SU-DHL-6 (cell line): Measurements from ENCODE around the gene FITM2.
A peak's percentile ranks its signal among the peaks of the same experiment; 100 is the strongest.

ENCODE experiments used
- H2AFZ ChIP-seq: fragments of 200-600 bp; sonication (generic); 2 replicates; pipeline ENCODE4 v1.6.1; 2014; ENCODE audit warnings: low read depth, mild to moderate bottlenecking, moderate library complexity, mixed read lengths, antibody characterized with exemption, low read length; ENCODE audit not compliant: severe bottlenecking
- H3F3A ChIP-seq: fragments of 200-600 bp; shearing (Covaris generic); 2 replicates; pipeline ENCODE4 v1.6.0; 2016; ENCODE audit warnings: antibody characterized with exemption, mild to moderate bottlenecking; ENCODE audit not compliant: insufficient read depth
- H3K27ac ChIP-seq: fragments of 200-600 bp; sonication (generic); 2 replicates; pipeline ENCODE4 v1.5.1; 2016; ENCODE audit warnings: low read depth, mild to moderate bottlenecking, low read length, moderate library complexity, mixed read lengths
- H3K27me3 ChIP-seq: fragments of 200-600 bp; sonication (generic), shearing (Covaris generic); 2 replicates; pipeline ENCODE4 v1.6.0; 2014; ENCODE audit warnings: mild to moderate bottlenecking, low read length
- H3K36me3 ChIP-seq: fragments of 200-600 bp; sonication (generic); 2 replicates; pipeline ENCODE4 v1.6.1; 2014; ENCODE audit warnings: mild to moderate bottlenecking, low read length, mixed read lengths
- H3K4me2 ChIP-seq: fragments of 300-600, 200-600 bp; shearing (Covaris generic), sonication (generic); 2 replicates; pipeline ENCODE4 v1.6.0; 2014; ENCODE audit warnings: low read length, low read depth, mild to moderate bottlenecking; ENCODE audit not compliant: poor library complexity, severe bottlenecking
- H3K4me3 ChIP-seq: fragments of 200-600 bp; sonication (generic); 2 replicates; pipeline ENCODE4 v1.5.1; 2014; ENCODE audit warnings: antibody characterized with exemption, low read length, mild to moderate bottlenecking, mixed read lengths; ENCODE audit not compliant: insufficient read depth, poor library complexity, severe bottlenecking
- H3K79me2 ChIP-seq: fragments of 200-600 bp; sonication (generic); 2 replicates; pipeline ENCODE4 v1.6.1; 2014; ENCODE audit warnings: mild to moderate bottlenecking, low read length, moderate library complexity; ENCODE audit not compliant: insufficient read depth
- H3K9ac ChIP-seq: fragments of 200-600 bp; sonication (generic); 2 replicates; pipeline ENCODE4 v1.7.0; 2014; ENCODE audit warnings: mild to moderate bottlenecking, low read length
- H3K9me2 ChIP-seq: fragments of 200-600 bp; sonication (generic); replicated peaks from 2 replicates; pipeline ENCODE4 v1.6.1; 2014; ENCODE audit warnings: low read length; ENCODE audit not compliant: insufficient read depth
- H3K9me3 ChIP-seq: fragments of 200-600 bp; sonication (generic); 2 replicates; pipeline ENCODE4 v1.6.1; 2014; ENCODE audit warnings: low read length, mixed read lengths; ENCODE audit not compliant: insufficient read depth
- H4K20me1 ChIP-seq: fragments of 200-600 bp; sonication (generic); 2 replicates; pipeline ENCODE4 v1.6.1; 2014; ENCODE audit warnings: low read depth, mild to moderate bottlenecking, antibody characterized with exemption, low read length, moderate library complexity, mixed read lengths
- EZH2phosphoT487 ChIP-seq: fragments of 200-600 bp; sonication (generic), shearing (Covaris generic); conservative IDR thresholded peaks from 2 replicates; pipeline ENCODE4 v1.6.1; 2018; ENCODE audit warnings: mild to moderate bottlenecking, antibody characterized with exemption, low read length, moderate library complexity, mixed read lengths
- TF ChIP-seq, protein P1 (sequence below): fragments of 200-600 bp; sonication (generic); IDR thresholded peaks from one replicate; pipeline ENCODE4 v1.5.1; 2017; ENCODE audit warnings: antibody characterized with exemption, mild to moderate bottlenecking, low read length, moderate library complexity; ENCODE audit not compliant: insufficient read depth, poor library complexity, severe bottlenecking

Gene FITM2

DNA sequence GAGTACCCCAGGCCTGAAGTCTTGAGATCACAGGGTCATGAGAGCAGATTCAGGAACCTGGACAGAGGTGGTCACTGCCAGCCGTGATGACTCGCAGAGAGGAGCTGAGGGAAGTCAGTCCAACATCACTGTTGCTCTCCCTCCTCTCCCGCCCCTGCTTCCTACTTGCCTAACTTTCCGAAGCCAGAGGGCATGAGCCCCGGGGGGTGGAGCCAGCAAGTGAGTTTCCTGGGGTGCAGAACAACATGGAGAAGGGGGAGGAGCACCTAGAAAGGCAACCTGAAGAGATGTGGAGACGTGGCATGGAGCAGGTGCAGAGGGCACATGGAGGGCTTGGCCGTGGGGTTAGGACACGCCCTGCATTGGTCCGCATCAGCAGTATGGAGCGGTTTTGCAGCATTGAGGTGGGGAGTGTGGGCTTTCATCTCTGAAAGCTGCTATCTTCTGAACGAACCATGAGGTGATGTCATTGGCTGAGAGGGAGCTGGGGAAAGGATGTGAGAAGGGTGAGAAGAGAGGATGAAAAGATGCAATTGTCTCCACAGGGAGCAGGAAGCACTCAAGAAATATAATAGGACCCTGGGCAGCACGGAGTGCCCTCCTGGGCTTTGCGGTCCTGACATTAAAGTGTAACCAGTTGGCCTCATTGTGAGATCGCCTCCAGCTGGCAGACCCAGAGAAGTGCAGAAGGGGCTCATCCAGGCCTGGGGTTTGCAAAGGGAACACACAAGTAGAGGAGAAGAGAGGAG, 38.9 kb downstream of the FITM2 start:
- no peaks in the 10 kb centered on the region for H3K36me3 ChIP-seq
- no peaks in the 10 kb centered on the region for H4K20me1 ChIP-seq
- H3K27me3 ChIP-seq = no peaks in the 10 kb centered on the region
- no peak overlapping the region for H3K27ac ChIP-seq
- H3K4me2 ChIP-seq = no peak overlapping the region
- H2AFZ ChIP-seq = no peak overlapping the region
- H3K9ac ChIP-seq = no peak overlapping the region
- no peaks in the 10 kb centered on the region for H3K9me2 ChIP-seq
- H3K4me3 ChIP-seq = no peak overlapping the region
- no peaks in the 10 kb centered on the region for H3F3A ChIP-seq
- H3K9me3 ChIP-seq = no peaks in the 10 kb centered on the region
- TF ChIP-seq, protein P1, sequence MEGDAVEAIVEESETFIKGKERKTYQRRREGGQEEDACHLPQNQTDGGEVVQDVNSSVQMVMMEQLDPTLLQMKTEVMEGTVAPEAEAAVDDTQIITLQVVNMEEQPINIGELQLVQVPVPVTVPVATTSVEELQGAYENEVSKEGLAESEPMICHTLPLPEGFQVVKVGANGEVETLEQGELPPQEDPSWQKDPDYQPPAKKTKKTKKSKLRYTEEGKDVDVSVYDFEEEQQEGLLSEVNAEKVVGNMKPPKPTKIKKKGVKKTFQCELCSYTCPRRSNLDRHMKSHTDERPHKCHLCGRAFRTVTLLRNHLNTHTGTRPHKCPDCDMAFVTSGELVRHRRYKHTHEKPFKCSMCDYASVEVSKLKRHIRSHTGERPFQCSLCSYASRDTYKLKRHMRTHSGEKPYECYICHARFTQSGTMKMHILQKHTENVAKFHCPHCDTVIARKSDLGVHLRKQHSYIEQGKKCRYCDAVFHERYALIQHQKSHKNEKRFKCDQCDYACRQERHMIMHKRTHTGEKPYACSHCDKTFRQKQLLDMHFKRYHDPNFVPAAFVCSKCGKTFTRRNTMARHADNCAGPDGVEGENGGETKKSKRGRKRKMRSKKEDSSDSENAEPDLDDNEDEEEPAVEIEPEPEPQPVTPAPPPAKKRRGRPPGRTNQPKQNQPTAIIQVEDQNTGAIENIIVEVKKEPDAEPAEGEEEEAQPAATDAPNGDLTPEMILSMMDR = peak; percentile 14
- TF ChIP-seq EZH2phosphoT487 = no peak
- no peaks in the 10 kb centered on the region for H3K79me2 ChIP-seq

DNA sequence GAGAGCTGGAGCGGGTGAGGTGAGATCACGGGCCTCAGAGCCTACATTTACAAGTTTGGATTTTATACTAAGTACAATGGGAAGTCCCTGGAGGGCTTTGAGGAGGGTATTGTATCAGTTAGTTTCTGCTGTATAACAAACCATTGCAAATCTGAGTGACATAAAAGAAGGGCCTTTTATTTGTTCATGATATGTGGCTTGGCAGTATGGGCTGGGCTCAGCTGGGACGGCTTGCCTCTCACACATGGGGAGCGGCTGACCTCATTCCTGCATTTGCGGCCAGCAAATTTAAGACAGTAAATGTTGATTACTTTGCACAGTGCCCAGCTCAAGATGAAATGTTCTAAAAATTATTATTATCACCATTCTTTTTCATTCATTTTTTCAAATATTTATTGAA, 42.2 kb downstream of the FITM2 start:
- TF ChIP-seq EZH2phosphoT487 = no peak
- TF ChIP-seq, protein P1 = no peak

DNA sequence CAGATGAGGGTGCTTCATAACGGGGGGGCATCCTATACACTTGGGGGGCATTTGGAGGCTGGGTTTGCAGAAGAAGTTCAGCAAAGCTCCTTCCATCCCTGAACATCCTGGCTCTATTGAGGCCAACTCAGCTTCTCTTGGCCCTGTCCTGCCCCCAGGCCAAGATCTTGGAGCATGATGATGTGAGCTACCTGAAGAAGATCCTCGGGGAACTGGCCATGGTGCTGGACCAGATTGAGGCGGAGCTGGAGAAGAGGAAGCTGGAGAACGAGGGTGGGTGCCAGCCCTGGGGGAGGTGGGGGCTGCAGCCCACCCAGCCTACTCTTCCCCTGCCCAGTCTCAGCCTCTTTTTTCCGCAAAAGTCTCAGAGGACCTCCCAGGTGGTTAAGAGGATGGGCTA, 46.7 kb downstream of the FITM2 start:
- no peaks in the 10 kb centered on the region for H3K36me3 ChIP-seq
- no peak overlapping the region for H3K4me2 ChIP-seq
- no peak overlapping the region for H3K4me3 ChIP-seq
- TF ChIP-seq EZH2phosphoT487 = no peak
- TF ChIP-seq, protein P1 = no peak
- H3K79me2 ChIP-seq = no peaks in the 10 kb centered on the region
- H3K9ac ChIP-seq = no peak overlapping the region
- H3K27ac ChIP-seq = no peak overlapping the region
- H4K20me1 ChIP-seq = no peaks in the 10 kb centered on the region
- no peak overlapping the region for H2AFZ ChIP-seq
- no peaks in the 10 kb centered on the region for H3K9me3 ChIP-seq
- no peaks in the 10 kb centered on the region for H3K9me2 ChIP-seq
- H3K27me3 ChIP-seq = no peaks in the 10 kb centered on the region
- H3F3A ChIP-seq = no peaks in the 10 kb centered on the region

More for the DNA sequence above, 42.2 kb downstream of the FITM2 start:
- H3K4me2 ChIP-seq = no peak overlapping the region
- H3K9me2 ChIP-seq = no peaks in the 10 kb centered on the region
- no peaks in the 10 kb centered on the region for H3K27me3 ChIP-seq
- no peak overlapping the region for H3K27ac ChIP-seq
- no peaks in the 10 kb centered on the region for H3K79me2 ChIP-seq
- H3F3A ChIP-seq = no peaks in the 10 kb centered on the region
- H3K4me3 ChIP-seq = no peak overlapping the region
- H2AFZ ChIP-seq = no peak overlapping the region
- no peaks in the 10 kb centered on the region for H4K20me1 ChIP-seq
- H3K9me3 ChIP-seq = no peaks in the 10 kb centered on the region
- H3K9ac ChIP-seq = no peak overlapping the region
- no peaks in the 10 kb centered on the region for H3K36me3 ChIP-seq
